Stimulated activated CD4-positive, alpha-beta T cell treated with anti-CD3 and anti-CD28 coated beads, Interleukin-12 subunit alpha, Interleukin-12 subunit beta, amount 100 ng/mL, for 24 hours (primary cell): ENCODE measurements around the gene HLA-B.

Experiments
- DNase-seq, 2 experiments: peaks; one replicate each; pipeline ENCODE4 v3.0.0-alpha.2; 2020; ENCODE audit warnings: low read depth in 2 of 2

The HLA-B gene

DNA sequence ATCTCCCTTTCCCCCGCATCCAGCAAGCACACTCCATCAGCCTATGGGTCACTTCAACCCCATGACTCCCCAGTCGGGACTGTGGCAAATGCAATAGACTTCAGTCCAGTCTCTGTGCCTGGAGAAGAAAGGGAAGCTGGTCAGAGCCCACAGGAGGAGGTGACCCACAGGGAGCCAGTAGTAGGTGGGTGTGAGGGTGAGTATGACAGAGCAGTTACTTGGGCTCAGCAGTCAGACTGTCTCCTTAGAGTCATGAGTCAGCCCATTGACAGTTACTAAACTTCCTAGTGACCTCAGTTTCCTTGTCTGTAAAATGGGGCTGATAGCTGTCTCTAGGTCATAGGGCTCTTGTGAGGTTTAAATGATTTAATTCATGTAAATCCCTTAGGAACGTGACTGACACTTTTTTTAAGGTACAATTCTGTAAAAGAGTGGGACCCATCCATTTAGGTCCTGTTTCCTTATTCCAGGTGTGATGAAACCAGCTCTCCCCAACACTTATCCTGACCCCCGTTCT is 51.2 kb downstream of the HLA-B start:
- no peak for DNase-seq

DNA sequence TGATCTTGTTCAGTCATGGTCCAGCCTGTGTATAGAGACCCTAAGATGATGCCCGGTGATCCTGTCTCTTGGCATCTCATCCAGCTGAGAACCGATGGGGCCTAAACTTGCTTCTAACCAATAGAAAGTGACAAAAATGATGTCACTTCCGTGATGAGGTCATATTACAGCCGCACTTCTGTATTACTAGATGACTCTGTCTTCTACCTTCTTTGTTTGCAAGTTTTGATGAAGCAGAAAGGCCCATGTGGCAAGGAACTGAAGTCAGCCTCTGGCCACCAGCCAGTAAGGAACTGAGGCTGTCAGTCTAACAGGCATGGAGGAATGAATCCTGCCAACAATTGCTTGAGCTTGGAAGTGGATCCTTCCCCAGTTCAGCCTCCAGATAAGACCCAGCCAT is 52.3 kb downstream of the HLA-B start:
- DNase-seq = no peak
